Mammary epithelial cell (primary cell): Measurements from ENCODE around the gene ING3.

Experiments
- CTCF ChIP-seq, 2 donors: IDR thresholded peaks in 1 of 2; conservative IDR thresholded peaks in 1 of 2; 2 replicates each; pipeline ENCODE4 v1.5.1; 2011 to 2012; ENCODE audit warnings: inconsistent platforms in 2 of 2, low read length in 2 of 2, mild to moderate bottlenecking in 2 of 2, control low read depth in 1 of 2, low read depth in 1 of 2; ENCODE audit not compliant: insufficient read depth in 1 of 2; ENCODE audit errors: extremely low read depth in 1 of 2
- EZH2 ChIP-seq: IDR thresholded peaks from 2 replicates; pipeline ENCODE4 v1.6.1; 2012; ENCODE audit warnings: low read length, inconsistent platforms, borderline replicate concordance

- TF ChIP-seq CTCF (conservative IDR thresholded peaks at IDR 0.05 in 1 of 2, IDR thresholded peaks at IDR 0.05 in 1 of 2; ENCODE audit: extremely low read depth in 1 of 2, insufficient read depth in 1 of 2, low read depth in 1 of 2, low read length in 2 of 2) (no peak), EZH2 (no peak)
Measured at GRCh38 chr7:120959929-120960484, 9.4 kb downstream of the ING3 start.
